Panc1 (cell line): ENCODE results near the gene KLHL9. TPM values are rescaled to one million over a fixed set of nuclear protein-coding genes. Genes with fewer than 3 reads are reported as not detected.

Source experiments
- ATAC-seq: fragments of 200-7000 bp; cut with Tn5 transposase; 2 replicates; pipeline ENCODE4 v1.9.1; 2020; ENCODE audit warnings: mild to moderate bottlenecking, moderate library complexity
- BruUV-seq: library from RNA; stranded (reverse); fragments of 400-500 nt; replicated peaks from 2 replicates; lab custom pipeline; 2021; lab: Mats Ljungman, UMichigan
- CTCF ChIA-PET: fragments of 300-600 bp; sonication (Branson Sonifier 250); formaldehyde crosslinking; loops from one replicate; lab custom pipeline; 2022; ENCODE audit warnings: antibody characterized with exemption; lab: Charles Lee
- POLR2A ChIA-PET: fragments of 300-600 bp; sonication (Branson Sonifier 250); formaldehyde crosslinking; loops from one replicate; lab custom pipeline; 2022; ENCODE audit warnings: antibody characterized with exemption; lab: Charles Lee
- DNase-seq: peaks from one replicate; pipeline ENCODE4 v3.0.0-alpha.2; 2010; ENCODE audit warnings: low read depth, low spot score
- H3K27ac ChIP-seq: 2 replicates; pipeline ENCODE4 v1.5.1; 2011; ENCODE audit warnings: mild to moderate bottlenecking, low read length, inconsistent platforms
- H3K27me3 ChIP-seq: fragments of 200-500 bp; sonication (Bioruptor generic); 2 replicates; pipeline ENCODE4 v1.6.0; 2014; ENCODE audit warnings: low read length, inconsistent platforms; ENCODE audit not compliant: control insufficient read depth, insufficient read depth
- H3K36me3 ChIP-seq: fragments of 200-500 bp; sonication (Bioruptor generic); 2 replicates; pipeline ENCODE4 v1.5.1; 2014; ENCODE audit warnings: inconsistent platforms, mild to moderate bottlenecking, low read length, moderate library complexity; ENCODE audit not compliant: control insufficient read depth, insufficient read depth
- H3K4me1 ChIP-seq: 2 replicates; pipeline ENCODE4 v1.5.1; 2011; ENCODE audit warnings: inconsistent platforms, mild to moderate bottlenecking, low read length, moderate library complexity; ENCODE audit not compliant: control insufficient read depth, insufficient read depth
- H3K4me3 ChIP-seq, 2 experiments: 2 replicates each; pipeline ENCODE4 v1.5.1; 2011 to 2012; ENCODE audit warnings: low read depth in 2 of 2, low read length in 2 of 2, mild to moderate bottlenecking in 2 of 2, inconsistent platforms in 1 of 2, moderate library complexity in 1 of 2
- H3K9me3 ChIP-seq: fragments of 200-500 bp; sonication (Bioruptor generic); 2 replicates; pipeline ENCODE4 v1.5.1; 2014; ENCODE audit warnings: low read depth, mild to moderate bottlenecking, inconsistent platforms, low read length, moderate library complexity; ENCODE audit not compliant: control insufficient read depth, insufficient read depth
- CTCF ChIP-seq: fragments of 450-650 bp; IDR thresholded peaks from 2 replicates; pipeline ENCODE4 v1.5.1; 2017; ENCODE audit warnings: mild to moderate bottlenecking
- POLR2AphosphoS5 ChIP-seq: IDR thresholded peaks from 2 replicates; pipeline ENCODE4 v1.6.1; 2012; ENCODE audit warnings: mild to moderate bottlenecking, low read depth, low read length, moderate library complexity
- REST ChIP-seq, 2 experiments: IDR thresholded peaks; 2 replicates each; pipeline ENCODE4 v1.6.1; 2011 to 2012; ENCODE audit warnings: low read depth in 2 of 2, control low read depth in 1 of 2, low read length in 1 of 2, mild to moderate bottlenecking in 1 of 2, moderate library complexity in 1 of 2; ENCODE audit not compliant: insufficient read depth in 1 of 2
- SIN3A ChIP-seq: IDR thresholded peaks from 2 replicates; pipeline ENCODE4 v1.6.1; 2012; ENCODE audit warnings: low read depth, mild to moderate bottlenecking, low read length, moderate library complexity, borderline replicate concordance; ENCODE audit not compliant: insufficient read depth
- TCF7L2 ChIP-seq: IDR thresholded peaks from 2 replicates; pipeline ENCODE4 v1.6.1; 2011; ENCODE audit warnings: mild to moderate bottlenecking, low read depth, low read length, inconsistent platforms
- in situ Hi-C: cut with HindIII; loops from 2 replicates; pipeline ENCODE4 v1.10.0; 2016; ENCODE audit warnings: low sequenced_read_pairs, low pct_unique_long_range_greater_than_20kb
- intact Hi-C: fragments of 100-400 bp; cut with micrococcal nuclease; formaldehyde crosslinking; loops from one replicate; pipeline ENCODE4 v1.10.0; 2022; ENCODE audit not compliant: unreplicated experiment
- total RNA-seq: library from RNA; stranded (reverse); gene quantifications from one replicate; pipeline ENCODE4 v1.2.1, GENCODE V29; 2021; ENCODE audit not compliant: unreplicated experiment

KLHL9 gene
- total RNA-seq, 1 experiment from 2014 or later, result 7.4 TPM

- H3K4me1 ChIP-seq, result no peaks in the 10 kb centered on the region
- DNase-seq, result no peak
- no TSS peak for BruUV-seq
- H3K27ac ChIP-seq, result no peak overlapping the region
- no peak overlapping the region for H3K4me3 ChIP-seq
- intact Hi-C loops, result no loop called here
- ChIA-PET POLR2A (no interaction called here), CTCF (no interaction called here)
- in situ Hi-C loops, result no loop called here
- no peak for ATAC-seq
- no peaks in the 10 kb centered on the region for H3K27me3 ChIP-seq
- TF ChIP-seq POLR2AphosphoS5 (no peak), REST (IDR thresholded peaks at IDR 0.05; ENCODE audit: insufficient read depth in 1 of 2, low read depth in 2 of 2, low read length in 1 of 2) (no peak), SIN3A (no peak), TCF7L2 (no peak), CTCF (no peak)
- H3K36me3 ChIP-seq, result no peaks in the 10 kb centered on the region
- H3K9me3 ChIP-seq, result no peaks in the 10 kb centered on the region
Measured at GRCh38 chr9:21287280-21287679, 47.9 kb downstream of the KLHL9 start.

- ATAC-seq (no peak), DNase-seq (no peak)
- ChIA-PET POLR2A (no interaction called here), CTCF (no interaction called here)
- Histone ChIP-seq H3K4me1 (no peaks in the 10 kb centered on the region), H3K36me3 (no peaks in the 10 kb centered on the region), H3K4me3 (no peak overlapping the region), H3K27ac (no peak overlapping the region), H3K9me3 (no peaks in the 10 kb centered on the region), H3K27me3 (no peaks in the 10 kb centered on the region)
- in situ Hi-C loops (no loop called here), intact Hi-C loops (no loop called here)
- BruUV-seq, result no TSS peak
- TF ChIP-seq POLR2AphosphoS5 (no peak), SIN3A (no peak), CTCF (no peak), TCF7L2 (no peak), REST (IDR thresholded peaks at IDR 0.05; ENCODE audit: insufficient read depth in 1 of 2, low read depth in 2 of 2, low read length in 1 of 2) (no peak)
Measured at GRCh38 chr9:21286659-21287058, 48.5 kb downstream of the KLHL9 start.
